K562 (cell line): ENCODE measurements around the gene OR52I1. TPM values are rescaled to one million over a fixed set of nuclear protein-coding genes. Genes with fewer than 3 reads are reported as not detected.
A peak's percentile ranks its signal among the peaks of the same experiment; 100 is the strongest.

ENCODE experiments used
- ARID3B ChIP-seq: fragments of 250-450 bp; sonication (Bioruptor Pico); IDR thresholded peaks from 2 replicates; pipeline ENCODE4 v1.4.0; 2020; ENCODE audit warnings: borderline replicate concordance
- BRF1 ChIP-seq: IDR thresholded peaks from 3 replicates; pipeline ENCODE4 v1.6.1; 2011; ENCODE audit warnings: borderline replicate concordance, mild to moderate bottlenecking; ENCODE audit not compliant: insufficient read length; ENCODE audit errors: extremely low read depth
- CBX1 ChIP-seq: sonication (generic); IDR thresholded peaks from 2 replicates; pipeline ENCODE4 v1.6.1; 2016; ENCODE audit warnings: antibody characterized with exemption, low read depth, mild to moderate bottlenecking
- ESRRA ChIP-seq: fragments of 450-650 bp; IDR thresholded peaks from 2 replicates; pipeline ENCODE4 v1.6.1; 2014; ENCODE audit warnings: low read depth, mild to moderate bottlenecking, moderate library complexity, borderline replicate concordance
- HDAC2 ChIP-seq: fragments of 450-650 bp; IDR thresholded peaks from 2 replicates; pipeline ENCODE4 v1.6.1; 2016; ENCODE audit warnings: mild to moderate bottlenecking
- KAT8 ChIP-seq: fragments of 450-650 bp; IDR thresholded peaks from 2 replicates; pipeline ENCODE4 v1.6.1; 2016; ENCODE audit warnings: low read depth, mild to moderate bottlenecking
- KDM4B ChIP-seq, 2 experiments: fragments of 450-650 bp in 1 of 2; sonication (generic) in 1 of 2; IDR thresholded peaks; 2 replicates each; pipeline ENCODE4 v1.6.1; 2016 to 2017; ENCODE audit warnings: borderline replicate concordance in 2 of 2, antibody characterized with exemption in 1 of 2, low read depth in 1 of 2, mild to moderate bottlenecking in 1 of 2
- KDM5B ChIP-seq: fragments of 200-600 bp; sonication (generic); IDR thresholded peaks from 2 replicates; pipeline ENCODE4 v1.6.1; 2012; ENCODE audit warnings: low read depth, mild to moderate bottlenecking, moderate library complexity, low read length, control low read depth, inconsistent platforms; ENCODE audit not compliant: insufficient replicate concordance
- KLF13 ChIP-seq: fragments of 450-650 bp; IDR thresholded peaks from 2 replicates; pipeline ENCODE4 v1.6.1; 2016; ENCODE audit warnings: missing genetic modification characterization, low read depth, mild to moderate bottlenecking, missing compliant biosample characterization, moderate library complexity, borderline replicate concordance
- NONO ChIP-seq, 2 experiments: fragments of 200-400 bp in 1 of 2; fragments of 450-650 bp in 1 of 2; formaldehyde crosslinking in 1 of 2; IDR thresholded peaks; 2 replicates each; pipeline ENCODE4 v1.6.1; 2017; ENCODE audit warnings: low read depth in 2 of 2, mild to moderate bottlenecking in 2 of 2, moderate library complexity in 2 of 2, low read length in 1 of 2
- PATZ1 ChIP-seq: fragments of 250-450 bp; sonication (Bioruptor Pico); IDR thresholded peaks from 2 replicates; pipeline ENCODE4 v1.5.0; 2020; ENCODE audit warnings: mild to moderate bottlenecking, borderline replicate concordance
- POLR2G ChIP-seq: fragments of 200-400 bp; formaldehyde crosslinking; IDR thresholded peaks from 2 replicates; pipeline ENCODE4 v1.6.1; 2017; ENCODE audit warnings: low read depth, mild to moderate bottlenecking, antibody characterized with exemption, low read length, moderate library complexity
- SMARCA4 ChIP-seq: fragments of 450-650 bp; IDR thresholded peaks from 2 replicates; pipeline ENCODE4 v1.6.1; 2016
- SMARCB1 ChIP-seq: IDR thresholded peaks from 2 replicates; pipeline ENCODE4 v1.6.1; 2011; ENCODE audit warnings: improper control_type of control experiment, low read depth; ENCODE audit not compliant: insufficient read length
- STAG1 ChIP-seq: sonication (generic); formaldehyde crosslinking; IDR thresholded peaks from 2 replicates; pipeline ENCODE4 v1.5.0; 2020; ENCODE audit warnings: missing genetic modification reagents, borderline replicate concordance
- SUPT5H ChIP-seq: fragments of 450-650 bp; IDR thresholded peaks from 2 replicates; pipeline ENCODE4 v1.6.1; 2016
- TBP ChIP-seq: optimal IDR thresholded peaks from 2 replicates; pipeline ENCODE3; 2011; ENCODE audit warnings: low read depth, low read length, improper control_type of control experiment
- UBTF ChIP-seq, 2 experiments: IDR thresholded peaks; 2 replicates each; pipeline ENCODE4 v1.6.1; 2012; ENCODE audit warnings: improper control_type of control experiment in 2 of 2, low read depth in 2 of 2, low read length in 2 of 2, borderline replicate concordance in 1 of 2
- ZBTB17 ChIP-seq: fragments of 450-650 bp; formaldehyde crosslinking; IDR thresholded peaks from 2 replicates; pipeline ENCODE4 v1.4.0; 2020; ENCODE audit warnings: mild to moderate bottlenecking
- ZNF263 ChIP-seq: sonication (generic); formaldehyde crosslinking; IDR thresholded peaks from 2 replicates; pipeline ENCODE4 v1.8.0; 2022; ENCODE audit warnings: mild to moderate bottlenecking, missing genetic modification reagents, borderline replicate concordance
- ZNF57 ChIP-seq: fragments of 450-650 bp; formaldehyde crosslinking; IDR thresholded peaks from 2 replicates; pipeline ENCODE4 v1.4.0; 2020; ENCODE audit warnings: mild to moderate bottlenecking, moderate library complexity
- polyA plus RNA-seq, 8 experiments: library from polyadenylated mRNA; depleted of rRNA in 4 of 8; stranded (reverse) in 5 of 8; unstranded in 3 of 8; fragments of >200 nt; fragmentation: Nextera tagmentation in 2 of 8; fragmentation: Illumina TruSeq in 1 of 8; extraction: Ambion mirVana in 2 of 8; extraction: Trizol in 1 of 8; gene quantifications; 2 replicates each; pipeline versions ENCODE4 v1.2.1 to v1.2.3, GENCODE V29; 2011 to 2014; ENCODE audit warnings: inconsistent platforms in 1 of 8, missing spikeins in 1 of 8
- total RNA-seq, 7 experiments: library from RNA; depleted of rRNA in 6 of 7; stranded (reverse); fragments of >200 nt in 6 of 7; fragmentation: Illumina TruSeq in 2 of 7; extraction: Trizol in 2 of 7; gene quantifications; 2 replicates each; pipeline versions ENCODE4 v1.2.1 to v1.2.3, GENCODE V29; 2011 to 2021; ENCODE audit warnings: low replicate concordance in 1 of 7

OR52I1 gene
- total and polyA plus RNA-seq, 9 of the 15 experiments (the other 6 are each of a cell fraction or from before 2014, with no cell fraction given): not detected

- TF ChIP-seq BRF1: no peak
- peak; percentile 47 to 68; a peak in 2 of 4 replicates for TF ChIP-seq UBTF (IDR thresholded peaks at IDR 0.05; ENCODE audit: borderline replicate concordance in 1 of 2, low read depth in 2 of 2, low read length in 2 of 2)
- no peak; a peak in 1 of 4 replicates for TF ChIP-seq NONO (IDR thresholded peaks at IDR 0.05; ENCODE audit: low read depth in 2 of 2, low read length in 1 of 2)
- TF ChIP-seq ARID3B (CRISPR knock-in tag): no peak
- no peak for TF ChIP-seq STAG1
- no peak for TF ChIP-seq KAT8
- no peak for TF ChIP-seq PATZ1 (CRISPR knock-in tag)
- TF ChIP-seq SMARCB1: no peak
- TF ChIP-seq ZNF263 (CRISPR knock-in tag): 0 out of 2 replicates have a peak, but pooled peaks have one; percentile 18
- TF ChIP-seq CBX1: peak; percentile 47; the same call in 1 of the 2 replicates
- no peak for TF ChIP-seq KDM4B (IDR thresholded peaks at IDR 0.05; ENCODE audit: borderline replicate concordance in 2 of 2, low read depth in 1 of 2)
- TF ChIP-seq SMARCA4: no peak
- no peak for TF ChIP-seq KLF13 (tag)
- peak; percentile 57 for TF ChIP-seq TBP
- TF ChIP-seq ZNF57 (CRISPR knock-in tag): no peak
- peak; percentile 87 for TF ChIP-seq KDM5B
- TF ChIP-seq POLR2G: peak; percentile 96
- TF ChIP-seq HDAC2: 0 out of 2 replicates have a peak, but pooled peaks have one; percentile 40
- 0 out of 2 replicates have a peak, but pooled peaks have one; percentile 45 for TF ChIP-seq ZBTB17
- TF ChIP-seq ESRRA: 0 out of 2 replicates have a peak, but pooled peaks have one; percentile 30
- peak; percentile 87 for TF ChIP-seq SUPT5H
These were observed 14.2 kb downstream of the OR52I1 start, which contains the start of gene TRIM68 (continued) for GRCh38 chr11:4607781-4608666.
